ENCODE measurements around the gene PLAC1.

DNA sequence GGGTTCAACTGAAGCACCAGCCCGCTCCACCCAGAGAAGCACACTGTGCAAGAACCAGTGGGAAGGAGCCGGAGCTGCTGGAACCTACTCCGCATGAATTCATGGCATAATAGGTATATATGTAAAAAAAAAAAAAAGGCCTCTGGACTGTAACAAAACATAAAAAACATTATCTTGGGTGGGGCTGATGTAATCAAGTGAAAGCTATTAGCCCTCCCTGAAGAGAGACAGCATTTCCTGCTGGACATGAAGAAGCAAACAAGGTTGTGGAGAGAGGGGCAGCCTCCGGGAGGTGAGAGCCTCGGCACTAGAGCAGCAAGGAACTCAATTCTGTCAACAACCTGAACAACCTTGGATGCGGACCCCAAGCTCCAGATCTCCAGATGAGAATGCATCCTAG, 50.7 kb downstream of the PLAC1 start:
- TF ChIP-seq, protein P1, sequence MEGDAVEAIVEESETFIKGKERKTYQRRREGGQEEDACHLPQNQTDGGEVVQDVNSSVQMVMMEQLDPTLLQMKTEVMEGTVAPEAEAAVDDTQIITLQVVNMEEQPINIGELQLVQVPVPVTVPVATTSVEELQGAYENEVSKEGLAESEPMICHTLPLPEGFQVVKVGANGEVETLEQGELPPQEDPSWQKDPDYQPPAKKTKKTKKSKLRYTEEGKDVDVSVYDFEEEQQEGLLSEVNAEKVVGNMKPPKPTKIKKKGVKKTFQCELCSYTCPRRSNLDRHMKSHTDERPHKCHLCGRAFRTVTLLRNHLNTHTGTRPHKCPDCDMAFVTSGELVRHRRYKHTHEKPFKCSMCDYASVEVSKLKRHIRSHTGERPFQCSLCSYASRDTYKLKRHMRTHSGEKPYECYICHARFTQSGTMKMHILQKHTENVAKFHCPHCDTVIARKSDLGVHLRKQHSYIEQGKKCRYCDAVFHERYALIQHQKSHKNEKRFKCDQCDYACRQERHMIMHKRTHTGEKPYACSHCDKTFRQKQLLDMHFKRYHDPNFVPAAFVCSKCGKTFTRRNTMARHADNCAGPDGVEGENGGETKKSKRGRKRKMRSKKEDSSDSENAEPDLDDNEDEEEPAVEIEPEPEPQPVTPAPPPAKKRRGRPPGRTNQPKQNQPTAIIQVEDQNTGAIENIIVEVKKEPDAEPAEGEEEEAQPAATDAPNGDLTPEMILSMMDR (IDR thresholded peaks at IDR 0.05) = no peak
- TF ChIP-seq POLR2A (IDR thresholded peaks at IDR 0.05) (no peak), EP300 (IDR thresholded peaks at IDR 0.05) (no peak)

All from ovary (tissue), 3 donors.